Hepatocyte (in vitro differentiated cells): ENCODE data around the gene ASGR2. TPM values are rescaled to one million over a fixed set of nuclear protein-coding genes. Genes with fewer than 3 reads are reported as not detected.

Source experiments
- DNase-seq: peaks from one replicate; pipeline ENCODE4 v3.0.0-alpha.2; 2016; ENCODE audit warnings: low spot score
- H2AFZ ChIP-seq: fragments of 200-600 bp; sonication (generic); 2 replicates; pipeline ENCODE4 v1.6.0; 2016; ENCODE audit warnings: antibody characterized with exemption, mild to moderate bottlenecking
- H3K27ac ChIP-seq: fragments of 200-600 bp; sonication (generic); 2 replicates; pipeline ENCODE4 v1.5.1; 2016; ENCODE audit warnings: mild to moderate bottlenecking
- H3K27me3 ChIP-seq: fragments of 200-600 bp; sonication (generic); 2 replicates; pipeline ENCODE4 v1.6.1; 2016
- H3K36me3 ChIP-seq: fragments of 200-600 bp; sonication (generic); replicated peaks from 2 replicates; pipeline ENCODE4 v1.5.1; 2016; ENCODE audit warnings: low read depth; ENCODE audit not compliant: insufficient read depth
- H3K4me1 ChIP-seq: fragments of 200-600 bp; sonication (generic); 2 replicates; pipeline ENCODE4 v1.5.1; 2016; ENCODE audit warnings: mild to moderate bottlenecking, moderate library complexity; ENCODE audit not compliant: insufficient read depth
- H3K4me2 ChIP-seq: fragments of 200-600 bp; sonication (generic); 2 replicates; pipeline ENCODE4 v1.6.0; 2016
- H3K4me3 ChIP-seq: fragments of 200-600 bp; sonication (generic); 2 replicates; pipeline ENCODE4 v1.5.1; 2016; ENCODE audit warnings: mild to moderate bottlenecking
- H3K79me2 ChIP-seq: fragments of 200-600 bp; sonication (generic); 2 replicates; pipeline ENCODE4 v1.6.0; 2017; ENCODE audit warnings: mild to moderate bottlenecking
- H3K9me2 ChIP-seq: fragments of 200-600 bp; sonication (generic); replicated peaks from 2 replicates; pipeline ENCODE4 v1.6.0; 2017; ENCODE audit warnings: mild to moderate bottlenecking; ENCODE audit not compliant: insufficient read depth
- H3K9me3 ChIP-seq: fragments of 200-600 bp; sonication (generic); 2 replicates; pipeline ENCODE4 v1.5.1; 2016; ENCODE audit warnings: low read depth, mild to moderate bottlenecking
- H4K20me1 ChIP-seq: fragments of 200-600 bp; sonication (generic); 2 replicates; pipeline ENCODE4 v1.6.0; 2016; ENCODE audit warnings: mild to moderate bottlenecking; ENCODE audit not compliant: insufficient read depth, poor library complexity, severe bottlenecking
- CTCF ChIP-seq: fragments of 200-600 bp; sonication (generic); IDR thresholded peaks from 2 replicates; pipeline ENCODE4 v1.5.1; 2016; ENCODE audit warnings: antibody characterized with exemption, mild to moderate bottlenecking; ENCODE audit not compliant: poor library complexity
- EZH2 ChIP-seq: fragments of 200-600 bp; sonication (generic); IDR thresholded peaks from 2 replicates; pipeline ENCODE4 v1.6.1; 2016; ENCODE audit warnings: antibody characterized with exemption, mild to moderate bottlenecking, borderline replicate concordance
- EZH2phosphoT487 ChIP-seq: fragments of 200-600 bp; sonication (generic); IDR thresholded peaks from one replicate; pipeline ENCODE4 v1.6.1; 2018; ENCODE audit warnings: antibody characterized with exemption, mild to moderate bottlenecking, low read depth, moderate library complexity; ENCODE audit not compliant: unreplicated experiment, severe bottlenecking
- WGBS: methylation state at CpG from one replicate; pipeline ENCODE4 v1.1.6; 2016; ENCODE audit warnings: low lambda C conversion rate; ENCODE audit errors: missing lambda C conversion rate; 5-methylcytosine and 5-hydroxymethylcytosine counted together
- polyA plus RNA-seq: library from polyadenylated mRNA; unstranded; fragments of >200 nt; fragmentation: Nextera tagmentation; extraction: Ambion mirVana; gene quantifications from 2 replicates; pipeline ENCODE4 v1.2.1, GENCODE V29; 2016
- total RNA-seq: library from RNA; depleted of rRNA; stranded (reverse); fragments of >200 nt; gene quantifications from 2 replicates; pipeline ENCODE4 v1.2.3, GENCODE V29; 2014

Gene ASGR2
- total and polyA plus RNA-seq, 2 experiments from 2014 or later: 65.5 to 90.6 TPM

GRCh38 chr17:7063518-7064094, 51.0 kb downstream of the ASGR2 start:
- WGBS: 65% methylated on average over 6 of the region's 6 CpGs

GRCh38 chr17:7060165-7060891, 54.3 kb downstream of the ASGR2 start:
- Histone ChIP-seq H3K27ac (peak overlapping the region; percentile 18), H3K9me3 (no peaks in the 10 kb centered on the region), H3K4me2 (no peak overlapping the region), H3K4me1 (no peaks in the 10 kb centered on the region), H4K20me1 (no peaks in the 10 kb centered on the region), H2AFZ (no peak overlapping the region), H3K27me3 (no peaks in the 10 kb centered on the region), H3K4me3 (no peak overlapping the region), H3K9me2 (no peaks in the 10 kb centered on the region), H3K79me2 (no peaks in the 10 kb centered on the region), H3K36me3 (no peaks in the 10 kb centered on the region)
- DNase-seq: no peak
- WGBS: 63% methylated on average over 6 of the region's 6 CpGs
- TF ChIP-seq CTCF: no peak
- TF ChIP-seq EZH2: no peak
- TF ChIP-seq EZH2phosphoT487: no peak

More at GRCh38 chr17:7063518-7064094, 51.0 kb downstream of the ASGR2 start:
- DNase-seq: no peak
- H3K27me3 ChIP-seq: no peaks in the 10 kb centered on the region
- H3K36me3 ChIP-seq: no peaks in the 10 kb centered on the region
- H3K79me2 ChIP-seq: no peaks in the 10 kb centered on the region
- no peak for TF ChIP-seq CTCF
- no peak for TF ChIP-seq EZH2
- no peak for TF ChIP-seq EZH2phosphoT487
- no peaks in the 10 kb centered on the region for H3K4me1 ChIP-seq
- no peak overlapping the region for H3K4me3 ChIP-seq
- H3K27ac ChIP-seq: no peak overlapping the region
- no peak overlapping the region for H2AFZ ChIP-seq
- no peaks in the 10 kb centered on the region for H3K9me2 ChIP-seq
- H4K20me1 ChIP-seq: no peaks in the 10 kb centered on the region
- H3K4me2 ChIP-seq: no peak overlapping the region
- H3K9me3 ChIP-seq: no peaks in the 10 kb centered on the region

- Histone ChIP-seq H3K4me2 (no peak overlapping the region), H3K79me2 (no peaks in the 10 kb centered on the region), H3K27me3 (no peaks in the 10 kb centered on the region), H3K9me3 (no peaks in the 10 kb centered on the region), H3K4me3 (no peak overlapping the region), H3K36me3 (no peaks in the 10 kb centered on the region), H2AFZ (no peak overlapping the region), H3K9me2 (no peaks in the 10 kb centered on the region), H4K20me1 (no peaks in the 10 kb centered on the region), H3K27ac (no peak overlapping the region), H3K4me1 (no peaks in the 10 kb centered on the region)
- 82% methylated on average over 7 of the region's 7 CpGs for WGBS
- DNase-seq: no peak
- no peak for TF ChIP-seq EZH2phosphoT487
- TF ChIP-seq CTCF: no peak
- TF ChIP-seq EZH2: no peak
Measured at GRCh38 chr17:7058831-7059447, 55.7 kb downstream of the ASGR2 start.
